ENCODE measurements around the gene C1orf74. TPM values are rescaled to one million over a fixed set of nuclear protein-coding genes. Genes with fewer than 3 reads are reported as not detected.

The C1orf74 gene
- polyA plus RNA-seq, 2 of the 4 experiments (the other 2 are of a cell fraction), result 2.4 to 3.3 TPM

DNA sequence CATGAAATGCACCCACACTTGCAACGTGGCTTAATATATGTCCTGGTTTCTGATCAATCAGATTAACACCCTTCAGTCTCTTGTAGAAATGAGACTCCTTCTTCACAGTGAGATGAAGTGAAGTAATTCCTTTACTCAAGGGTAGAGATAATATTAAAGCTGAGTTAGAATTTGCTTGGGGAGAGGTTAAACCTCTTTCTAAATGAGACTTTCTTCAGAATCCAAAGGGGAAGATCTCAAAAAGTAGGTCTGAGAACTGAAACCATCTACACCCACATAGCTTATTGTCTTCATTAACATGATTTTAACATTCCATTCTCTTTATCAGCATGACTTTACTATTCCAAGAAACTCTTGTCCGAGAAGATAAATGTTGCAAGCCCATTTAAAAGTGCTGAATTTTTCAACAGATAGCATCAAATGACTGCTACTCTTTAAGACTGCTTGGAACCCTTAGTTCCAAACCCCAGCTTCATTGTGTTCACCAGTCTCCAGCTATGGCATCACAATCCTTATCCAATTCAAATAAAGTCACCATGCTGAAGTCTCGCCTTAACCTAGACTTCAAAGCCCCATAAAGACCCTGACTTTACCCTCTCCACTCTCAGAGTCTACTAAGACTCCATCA, 47.8 kb downstream of the C1orf74 start:
- TF ChIP-seq, protein P1, sequence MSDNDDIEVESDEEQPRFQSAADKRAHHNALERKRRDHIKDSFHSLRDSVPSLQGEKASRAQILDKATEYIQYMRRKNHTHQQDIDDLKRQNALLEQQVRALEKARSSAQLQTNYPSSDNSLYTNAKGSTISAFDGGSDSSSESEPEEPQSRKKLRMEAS (IDR thresholded peaks at IDR 0.05), result no peak
- TF ChIP-seq, protein P2, sequence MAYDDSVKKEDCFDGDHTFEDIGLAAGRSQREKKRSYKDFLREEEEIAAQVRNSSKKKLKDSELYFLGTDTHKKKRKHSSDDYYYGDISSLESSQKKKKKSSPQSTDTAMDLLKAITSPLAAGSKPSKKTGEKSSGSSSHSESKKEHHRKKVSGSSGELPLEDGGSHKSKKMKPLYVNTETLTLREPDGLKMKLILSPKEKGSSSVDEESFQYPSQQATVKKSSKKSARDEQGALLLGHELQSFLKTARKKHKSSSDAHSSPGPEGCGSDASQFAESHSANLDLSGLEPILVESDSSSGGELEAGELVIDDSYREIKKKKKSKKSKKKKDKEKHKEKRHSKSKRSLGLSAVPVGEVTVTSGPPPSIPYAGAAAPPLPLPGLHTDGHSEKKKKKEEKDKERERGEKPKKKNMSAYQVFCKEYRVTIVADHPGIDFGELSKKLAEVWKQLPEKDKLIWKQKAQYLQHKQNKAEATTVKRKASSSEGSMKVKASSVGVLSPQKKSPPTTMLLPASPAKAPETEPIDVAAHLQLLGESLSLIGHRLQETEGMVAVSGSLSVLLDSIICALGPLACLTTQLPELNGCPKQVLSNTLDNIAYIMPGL (CRISPR knock-in tag; IDR thresholded peaks at IDR 0.05; ENCODE audit: borderline replicate concordance), result no peak
- TF ChIP-seq RARB (CRISPR knock-in tag; IDR thresholded peaks at IDR 0.05), result no peak
- TF ChIP-seq, protein P3, sequence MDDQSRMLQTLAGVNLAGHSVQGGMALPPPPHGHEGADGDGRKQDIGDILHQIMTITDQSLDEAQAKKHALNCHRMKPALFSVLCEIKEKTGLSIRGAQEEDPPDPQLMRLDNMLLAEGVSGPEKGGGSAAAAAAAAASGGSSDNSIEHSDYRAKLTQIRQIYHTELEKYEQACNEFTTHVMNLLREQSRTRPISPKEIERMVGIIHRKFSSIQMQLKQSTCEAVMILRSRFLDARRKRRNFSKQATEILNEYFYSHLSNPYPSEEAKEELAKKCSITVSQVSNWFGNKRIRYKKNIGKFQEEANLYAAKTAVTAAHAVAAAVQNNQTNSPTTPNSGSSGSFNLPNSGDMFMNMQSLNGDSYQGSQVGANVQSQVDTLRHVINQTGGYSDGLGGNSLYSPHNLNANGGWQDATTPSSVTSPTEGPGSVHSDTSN (IDR thresholded peaks at IDR 0.05), result no peak
- no peak for TF ChIP-seq ZSCAN20 (CRISPR knock-in tag; IDR thresholded peaks at IDR 0.05)
- no peak for TF ChIP-seq NPAS2 (CRISPR knock-in tag; IDR thresholded peaks at IDR 0.05; ENCODE audit: borderline replicate concordance)
- TF ChIP-seq ZFP36 (IDR thresholded peaks at IDR 0.05; ENCODE audit: borderline replicate concordance, partially characterized antibody), result no peak
- TF ChIP-seq JUNB (IDR thresholded peaks at IDR 0.05), result no peak
- no peak for TF ChIP-seq ZNF302 (CRISPR knock-in tag; IDR thresholded peaks at IDR 0.05)
- no peak for TF ChIP-seq FOSB (CRISPR knock-in tag; IDR thresholded peaks at IDR 0.05)
- TF ChIP-seq BCL3 (IDR thresholded peaks at IDR 0.05), result no peak
- CTCF ChIA-PET, result interaction anchor here (1.3 to 4.6 kb wide), 4 partner anchors 10 to 167 kb away, joined by 3 to 21 read pairs (median 4); no protein-coding TSS in a partner anchor
- DNase-seq (ENCODE audit: low read depth in 1 of 2, low spot score in 1 of 2) (no peak), FAIRE-seq (no peak), ATAC-seq (no peak)
- no peaks in the 10 kb centered on the region for H3K9me3 ChIP-seq
- no peaks in the 10 kb centered on the region for H3K4me1 ChIP-seq
- POLR2A ChIA-PET, result no interaction called here
- no peak overlapping the region for H3K4me3 ChIP-seq
- no peak overlapping the region for H3K4me2 ChIP-seq
- H3K27ac ChIP-seq, result no peak overlapping the region
- 6% methylated on average over 3 of the region's 3 CpGs for WGBS (ENCODE audit: missing lambda C conversion rate)

DNA sequence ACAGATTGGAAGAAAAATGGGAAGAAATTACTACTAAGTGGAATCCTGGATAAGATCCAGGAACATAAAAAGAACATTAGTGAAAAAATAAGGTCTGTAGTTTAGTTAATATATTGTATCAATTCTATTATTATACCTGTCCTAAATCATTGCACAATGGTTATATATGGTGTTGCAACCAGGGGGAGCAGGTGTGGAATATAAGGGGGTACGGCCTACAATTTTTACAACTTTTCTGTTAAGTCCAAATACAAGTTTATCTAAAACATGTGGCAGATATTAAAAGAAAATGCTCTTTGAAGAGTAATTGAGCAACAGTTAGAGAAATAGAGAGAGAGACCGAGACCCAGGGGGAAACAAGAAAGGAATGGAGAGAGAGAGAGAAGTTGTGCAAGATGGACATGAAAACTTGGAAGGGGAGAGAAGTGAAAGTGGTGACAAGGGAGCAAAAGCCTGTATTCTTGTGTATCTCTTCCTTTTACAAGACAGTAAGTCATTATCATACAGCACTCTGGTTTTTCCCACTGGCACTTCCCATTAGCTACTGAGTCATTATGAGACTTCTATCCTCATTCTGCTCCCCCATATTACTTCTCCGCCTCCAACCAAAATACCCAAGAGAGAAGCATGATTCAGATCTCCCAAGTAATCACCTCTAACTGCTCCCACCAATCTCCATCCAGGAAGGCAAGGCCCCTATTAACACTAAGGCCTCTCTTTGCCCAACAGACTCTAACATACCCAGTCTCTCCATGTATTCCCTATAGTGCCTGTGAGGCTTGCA, 50.8 kb downstream of the C1orf74 start:
- TF ChIP-seq, protein P3 (IDR thresholded peaks at IDR 0.05), result no peak
- TF ChIP-seq NR3C1 (IDR thresholded peaks at IDR 0.05), result no peak
- TF ChIP-seq E2F6 (IDR thresholded peaks at IDR 0.05; ENCODE audit: borderline replicate concordance, low read depth), result no peak
- TF ChIP-seq, protein P4, sequence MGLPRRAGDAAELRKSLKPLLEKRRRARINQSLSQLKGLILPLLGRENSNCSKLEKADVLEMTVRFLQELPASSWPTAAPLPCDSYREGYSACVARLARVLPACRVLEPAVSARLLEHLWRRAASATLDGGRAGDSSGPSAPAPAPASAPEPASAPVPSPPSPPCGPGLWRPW (IDR thresholded peaks at IDR 0.05), result no peak
- TF ChIP-seq MAFK (IDR thresholded peaks at IDR 0.05; ENCODE audit: partially characterized antibody), result no peak
- no peak for TF ChIP-seq CHD4 (IDR thresholded peaks at IDR 0.05; ENCODE audit: borderline replicate concordance)
- TF ChIP-seq NPAS2 (CRISPR knock-in tag; IDR thresholded peaks at IDR 0.05; ENCODE audit: borderline replicate concordance), result no peak
- no peak for TF ChIP-seq EHMT2 (IDR thresholded peaks at IDR 0.05; ENCODE audit: low read depth)
- TF ChIP-seq, protein P1 (IDR thresholded peaks at IDR 0.05), result no peak
- no peak for TF ChIP-seq SMC3 (IDR thresholded peaks at IDR 0.05)
- ATAC-seq, result no peak
- Histone ChIP-seq H3K9me3 (no peaks in the 10 kb centered on the region), H3K4me2 (no peak overlapping the region), H3K27ac (no peak overlapping the region), H3K4me3 (no peak overlapping the region), H3K4me1 (no peaks in the 10 kb centered on the region)
- FAIRE-seq, result no peak
- CTCF ChIA-PET, result interaction anchor here (0.9 to 4.6 kb wide), 4 partner anchors 8 to 40 kb away, joined by 3 to 21 read pairs (median 5); no protein-coding TSS in a partner anchor
- 51% methylated on average over 3 of the region's 3 CpGs for WGBS (ENCODE audit: missing lambda C conversion rate)
- POLR2A ChIA-PET, result no interaction called here
- no peak for DNase-seq (ENCODE audit: low read depth in 1 of 2, low spot score in 1 of 2)
